K562 (cell line): Measurements from ENCODE around the gene NLRP6. TPM values are rescaled to one million over a fixed set of nuclear protein-coding genes. Genes with fewer than 3 reads are reported as not detected.
A peak's percentile ranks its signal among the peaks of the same experiment; 100 is the strongest.
"Not testable (repeated sequence)": the region's sequence is repeated elsewhere in the genome, so short reads cannot be mapped to it uniquely, and the experiment has no call there.

Experiments
- EP400 ChIP-seq: fragments of 450-650 bp; IDR thresholded peaks from 2 replicates; pipeline ENCODE4 v1.6.1; 2017; ENCODE audit warnings: antibody characterized with exemption, mild to moderate bottlenecking, moderate library complexity
- MGA ChIP-seq: fragments of 450-650 bp; IDR thresholded peaks from 2 replicates; pipeline ENCODE4 v1.6.1; 2016; ENCODE audit warnings: mild to moderate bottlenecking, moderate library complexity
- MNT ChIP-seq, 2 experiments: fragments of 450-650 bp; conservative IDR thresholded peaks; 2 replicates each; pipeline ENCODE4 v1.6.1; 2017; ENCODE audit warnings: mild to moderate bottlenecking in 2 of 2, moderate library complexity in 2 of 2
- NR4A1 ChIP-seq, 2 experiments: fragments of 250-450 bp in 1 of 2; fragments of 450-650 bp in 1 of 2; sonication (Bioruptor Pico) in 1 of 2; IDR thresholded peaks; 2 replicates each; pipeline versions ENCODE4 v1.4.0 to v1.6.1; 2016 to 2020; ENCODE audit warnings: mild to moderate bottlenecking in 2 of 2, missing compliant biosample characterization in 1 of 2, missing genetic modification characterization in 1 of 2, moderate library complexity in 1 of 2
- POLR2G ChIP-seq: fragments of 200-400 bp; formaldehyde crosslinking; IDR thresholded peaks from 2 replicates; pipeline ENCODE4 v1.6.1; 2017; ENCODE audit warnings: low read depth, mild to moderate bottlenecking, antibody characterized with exemption, low read length, moderate library complexity
- SUPT5H ChIP-seq: fragments of 450-650 bp; IDR thresholded peaks from 2 replicates; pipeline ENCODE4 v1.6.1; 2016
- polyA plus RNA-seq, 8 experiments: library from polyadenylated mRNA; depleted of rRNA in 4 of 8; stranded (reverse) in 5 of 8; unstranded in 3 of 8; fragments of >200 nt; fragmentation: Nextera tagmentation in 2 of 8; fragmentation: Illumina TruSeq in 1 of 8; extraction: Ambion mirVana in 2 of 8; extraction: Trizol in 1 of 8; gene quantifications; 2 replicates each; pipeline versions ENCODE4 v1.2.1 to v1.2.3, GENCODE V29; 2011 to 2014; ENCODE audit warnings: inconsistent platforms in 1 of 8, missing spikeins in 1 of 8
- total RNA-seq, 7 experiments: library from RNA; depleted of rRNA in 6 of 7; stranded (reverse); fragments of >200 nt in 6 of 7; fragmentation: Illumina TruSeq in 2 of 7; extraction: Trizol in 2 of 7; gene quantifications; 2 replicates each; pipeline versions ENCODE4 v1.2.1 to v1.2.3, GENCODE V29; 2011 to 2021; ENCODE audit warnings: low replicate concordance in 1 of 7

Gene NLRP6
- total and polyA plus RNA-seq, 9 of the 15 experiments (the other 6 are each of a cell fraction or from before 2014, with no cell fraction given), result 0.03 to 0.18 (median 0.15) TPM; not detected in 5

- TF ChIP-seq EP400 (peak; percentile 26; the same call in 1 of the 2 replicates), MNT (conservative IDR thresholded peaks at IDR 0.05) (peak in 1 of 2 experiments; percentile 62; a peak in 3 of 4 replicates), MGA (peak; percentile 71; the same call in 1 of the 2 replicates), SUPT5H (peak; percentile 50), NR4A1 (tag; IDR thresholded peaks at IDR 0.05) (0 out of 2 replicates have a peak, but pooled peaks have one; percentile 28), POLR2G (peak; percentile 66)
- TF ChIP-seq NR4A1 (CRISPR knock-in tag; IDR thresholded peaks at IDR 0.05), result not testable (repeated sequence)
Measured at GRCh38 chr11:319121-319887, 41.1 kb downstream of the NLRP6 start (continued).
